IPS DF 6.9 (cell line): ENCODE results near the gene CD2AP.
"Not testable (repeated sequence)": the region's sequence is repeated elsewhere in the genome, so short reads cannot be mapped to it uniquely, and the experiment has no call there.

Experiments used
- DNase-seq: peaks from one replicate; pipeline ENCODE4 v3.0.0-alpha.2; 2013; ENCODE audit warnings: low read depth, low spot score
- H3K27ac ChIP-seq: one replicate; pipeline ENCODE4 v1.5.1; 2013; ENCODE audit warnings: low read length, control low read depth
- H3K27me3 ChIP-seq: 2 replicates; pipeline ENCODE4 v1.6.1; 2013; ENCODE audit warnings: mild to moderate bottlenecking, low read length; ENCODE audit not compliant: control insufficient read depth, insufficient read depth
- H3K36me3 ChIP-seq: 2 replicates; pipeline ENCODE4 v1.6.1; 2013; ENCODE audit warnings: low read length; ENCODE audit not compliant: control insufficient read depth, insufficient read depth
- H3K4me1 ChIP-seq: 2 replicates; pipeline ENCODE4 v1.6.1; 2013; ENCODE audit warnings: low read length; ENCODE audit not compliant: control insufficient read depth, insufficient read depth
- H3K4me3 ChIP-seq: 2 replicates; pipeline ENCODE4 v1.5.1; 2013; ENCODE audit warnings: mild to moderate bottlenecking, low read length
- H3K9me3 ChIP-seq: 2 replicates; pipeline ENCODE4 v1.6.1; 2013; ENCODE audit warnings: low read length, inconsistent platforms; ENCODE audit not compliant: control insufficient read depth, insufficient read depth
- WGBS: extraction: QIAGEN DNeasy Blood & Tissue Kit; methylation state at CpG from one replicate; pipeline ENCODE4 v1.1.7; 2013; ENCODE audit warnings: mixed read lengths, missing lambda C conversion rate; ENCODE audit not compliant: insufficient read length, insufficient coverage; 5-methylcytosine and 5-hydroxymethylcytosine counted together

The CD2AP gene

GRCh38 chr6:47527274-47527673, 49.7 kb downstream of the CD2AP start:
- Histone ChIP-seq H3K9me3 (no peaks in the 10 kb centered on the region), H3K36me3 (peaks cover 2% of the 10 kb centered on the region; the same call in 1 of the 2 replicates), H3K27me3 (no peaks in the 10 kb centered on the region), H3K4me1 (no peaks in the 10 kb centered on the region), H3K4me3 (no peak overlapping the region), H3K27ac (no peak overlapping the region)
- no peak for DNase-seq

GRCh38 chr6:47529734-47530133, 52.1 kb downstream of the CD2AP start:
- peaks cover 3% of the 10 kb centered on the region; the same call in 1 of the 2 replicates for H3K36me3 ChIP-seq
- WGBS, result no CpG with 5 or more reads among the region's 5 CpGs
- no peak overlapping the region for H3K4me3 ChIP-seq
- no peak overlapping the region for H3K27ac ChIP-seq
- H3K9me3 ChIP-seq, result no peaks in the 10 kb centered on the region
- H3K27me3 ChIP-seq, result no peaks in the 10 kb centered on the region
- DNase-seq, result no peak
- H3K4me1 ChIP-seq, result no peaks in the 10 kb centered on the region

GRCh38 chr6:47532981-47533585, 55.5 kb downstream of the CD2AP start:
- Histone ChIP-seq H3K27me3 (no peaks in the 10 kb centered on the region), H3K4me1 (no peaks in the 10 kb centered on the region), H3K9me3 (no peaks in the 10 kb centered on the region), H3K36me3 (peaks cover 3% of the 10 kb centered on the region; the same call in 1 of the 2 replicates), H3K27ac (no peak overlapping the region), H3K4me3 (no peak overlapping the region)
- WGBS, result no CpG with 5 or more reads among the region's 1 CpG
- no peak for DNase-seq

GRCh38 chr6:47534063-47534462, 56.5 kb downstream of the CD2AP start:
- Histone ChIP-seq H3K27me3 (no peaks in the 10 kb centered on the region), H3K27ac (no peak overlapping the region), H3K4me3 (no peak overlapping the region), H3K36me3 (peaks cover 3% of the 10 kb centered on the region; the same call in 1 of the 2 replicates), H3K4me1 (no peaks in the 10 kb centered on the region), H3K9me3 (no peaks in the 10 kb centered on the region)
- no peak for DNase-seq

- no CpG with 5 or more reads among the region's 2 CpGs for WGBS
- H3K4me1 ChIP-seq, result no peaks in the 10 kb centered on the region
- no peak overlapping the region for H3K27ac ChIP-seq
- no peak for DNase-seq
- H3K36me3 ChIP-seq, result peaks cover 3% of the 10 kb centered on the region; the same call in 1 of the 2 replicates
- no peaks in the 10 kb centered on the region for H3K27me3 ChIP-seq
- H3K4me3 ChIP-seq, result no peak overlapping the region
- no peaks in the 10 kb centered on the region for H3K9me3 ChIP-seq
These were observed 58.0 kb downstream of the CD2AP start for GRCh38 chr6:47535316-47536225.

- no peaks in the 10 kb centered on the region for H3K4me1 ChIP-seq
- H3K27me3 ChIP-seq, result no peaks in the 10 kb centered on the region
- DNase-seq, result no peak
- peaks cover 3% of the 10 kb centered on the region; the same call in 1 of the 2 replicates for H3K36me3 ChIP-seq
- no peak overlapping the region for H3K4me3 ChIP-seq
- no peak overlapping the region for H3K27ac ChIP-seq
- WGBS, result 100% methylated on average over 2 of the region's 4 CpGs
- H3K9me3 ChIP-seq, result no peaks in the 10 kb centered on the region
These were observed 59.3 kb downstream of the CD2AP start for GRCh38 chr6:47536816-47537401.

GRCh38 chr6:47545223-47545622, 67.6 kb downstream of the CD2AP start:
- Histone ChIP-seq H3K4me1 (no peaks in the 10 kb centered on the region), H3K27me3 (no peaks in the 10 kb centered on the region), H3K36me3 (no peaks in the 10 kb centered on the region), H3K9me3 (no peaks in the 10 kb centered on the region), H3K4me3 (no peak overlapping the region), H3K27ac (no peak overlapping the region)
- no CpG with 5 or more reads among the region's 6 CpGs for whole genome bisulfite sequencing
- no peak for DNase-seq

GRCh38 chr6:47551670-47552069, 74.1 kb downstream of the CD2AP start:
- H3K27me3 ChIP-seq, result no peaks in the 10 kb centered on the region
- WGBS, result no CpG with 5 or more reads among the region's 4 CpGs
- no peak for DNase-seq
- H3K27ac ChIP-seq, result no peak overlapping the region
- H3K36me3 ChIP-seq, result no peaks in the 10 kb centered on the region
- H3K9me3 ChIP-seq, result no peaks in the 10 kb centered on the region
- no peaks in the 10 kb centered on the region for H3K4me1 ChIP-seq
- H3K4me3 ChIP-seq, result no peak overlapping the region

- Histone ChIP-seq H3K36me3 (no peaks in the 10 kb centered on the region), H3K9me3 (no peaks in the 10 kb centered on the region), H3K27ac (no peak overlapping the region), H3K4me1 (no peaks in the 10 kb centered on the region), H3K27me3 (no peaks in the 10 kb centered on the region), H3K4me3 (no peak overlapping the region)
- no peak for DNase-seq
- WGBS, result no CpG with 5 or more reads among the region's 2 CpGs
These were observed 74.7 kb downstream of the CD2AP start for GRCh38 chr6:47552319-47552718.

- not testable (repeated sequence) for H3K36me3 ChIP-seq
These were observed 75.7 kb downstream of the CD2AP start for GRCh38 chr6:47553243-47553642.

More at GRCh38 chr6:47553243-47553642, 75.7 kb downstream of the CD2AP start:
- H3K4me1 ChIP-seq, H3K4me3 ChIP-seq, DNase-seq, H3K27me3 ChIP-seq, H3K27ac ChIP-seq, H3K9me3 ChIP-seq: not testable (repeated sequence)
- WGBS, result no CpG with 5 or more reads among the region's 3 CpGs
